ENCODE results near the gene SLC35A5.
"Not testable (repeated sequence)": the region's sequence is repeated elsewhere in the genome, so short reads cannot be mapped to it uniquely, and the experiment has no call there.

The SLC35A5 gene

DNA sequence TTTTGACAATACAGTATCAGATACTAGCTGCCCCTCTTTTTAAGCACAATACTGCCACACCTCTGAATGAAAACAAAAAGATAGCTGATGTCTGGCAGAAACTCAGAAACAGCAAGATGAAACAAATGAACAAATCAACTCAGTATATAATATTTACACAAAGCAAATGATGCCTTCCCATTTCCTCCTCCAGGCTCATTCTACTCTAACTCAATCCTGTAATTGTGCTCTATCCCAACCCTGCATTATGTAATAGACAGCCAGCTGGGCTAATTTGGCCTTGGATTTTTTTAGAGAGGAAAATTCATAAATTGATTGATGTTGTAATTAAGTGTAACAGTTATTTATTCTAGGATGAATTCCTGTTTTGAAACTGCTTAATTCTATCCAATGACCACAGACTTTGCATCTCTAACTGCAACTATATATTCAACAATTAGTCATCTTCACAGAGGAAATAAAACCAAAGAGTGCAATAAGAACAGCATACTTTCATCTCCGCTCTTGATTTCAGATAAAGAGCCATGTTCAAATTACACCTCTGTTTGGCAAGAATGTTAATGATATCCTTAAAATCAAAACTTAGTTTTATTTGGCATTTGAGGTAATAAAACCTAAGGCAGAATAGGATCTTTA, 6.2 kb upstream of the SLC35A5 start:
- Histone ChIP-seq H3K36me3 (ENCODE audit: control insufficient read depth, insufficient read depth, low read length) (peaks cover 2% of the 10 kb centered on the region; the same call in 1 of the 2 replicates), H3K27me3 (replicated peaks; ENCODE audit: control insufficient read depth, insufficient read depth, low read length) (no peaks in the 10 kb centered on the region), H3K4me3 (replicated peaks; ENCODE audit: low read depth, low read length) (no peak overlapping the region)
- TF ChIP-seq CTCF (IDR thresholded peaks at IDR 0.05; ENCODE audit: insufficient read depth, low read length, poor library complexity, severe bottlenecking): no peak
- DNase-seq (ENCODE audit: extremely low read depth, insufficient read length): no peak

- no peak overlapping the region for H3K4me3 ChIP-seq (replicated peaks; ENCODE audit: low read depth, low read length)
- no peak for TF ChIP-seq CTCF (IDR thresholded peaks at IDR 0.05; ENCODE audit: insufficient read depth, low read length, poor library complexity, severe bottlenecking)
- peaks cover 2% of the 10 kb centered on the region; the same call in 1 of the 2 replicates for H3K36me3 ChIP-seq (ENCODE audit: control insufficient read depth, insufficient read depth, low read length)
- no peaks in the 10 kb centered on the region for H3K27me3 ChIP-seq (replicated peaks; ENCODE audit: control insufficient read depth, insufficient read depth, low read length)
- DNase-seq (ENCODE audit: extremely low read depth, insufficient read length): no peak
These were observed 3.9 kb upstream of the SLC35A5 start for GRCh38 chr3:112557976-112558375.

DNA sequence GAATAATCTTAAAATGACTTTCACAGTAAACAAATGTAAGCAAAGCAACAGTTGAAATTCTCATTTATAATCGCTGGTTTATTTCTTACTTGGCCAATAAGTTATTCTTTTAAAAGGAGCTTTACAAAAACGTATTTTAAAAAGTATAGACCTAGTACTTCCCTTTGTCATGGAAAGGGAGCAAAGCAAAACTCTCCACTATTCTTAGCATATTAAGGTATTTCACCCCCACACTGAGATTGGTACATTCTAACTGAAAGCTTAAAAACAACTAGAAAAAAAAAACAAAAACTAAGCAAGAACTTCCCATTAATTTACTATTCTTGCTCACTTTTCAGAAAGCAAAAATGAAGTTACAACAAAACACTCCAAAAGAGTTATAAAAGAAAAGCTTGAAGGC, 1.5 kb upstream of the SLC35A5 start:
- TF ChIP-seq CTCF (IDR thresholded peaks at IDR 0.05; ENCODE audit: insufficient read depth, low read length, poor library complexity, severe bottlenecking): no peak
- H3K36me3 ChIP-seq (ENCODE audit: control insufficient read depth, insufficient read depth, low read length): peaks cover 2% of the 10 kb centered on the region; the same call in 1 of the 2 replicates
- no peaks in the 10 kb centered on the region for H3K27me3 ChIP-seq (replicated peaks; ENCODE audit: control insufficient read depth, insufficient read depth, low read length)
- H3K4me3 ChIP-seq (replicated peaks; ENCODE audit: low read depth, low read length): peak overlapping the region; percentile 97
- DNase-seq (ENCODE audit: extremely low read depth, insufficient read length): no peak

GRCh38 chr3:112560721-112561483, 943 bp upstream of the SLC35A5 start:
- no peak for DNase-seq (ENCODE audit: extremely low read depth, insufficient read length)
- no peaks in the 10 kb centered on the region for H3K27me3 ChIP-seq (replicated peaks; ENCODE audit: control insufficient read depth, insufficient read depth, low read length)
- peak overlapping the region; percentile 97 for H3K4me3 ChIP-seq (replicated peaks; ENCODE audit: low read depth, low read length)
- H3K36me3 ChIP-seq (ENCODE audit: control insufficient read depth, insufficient read depth, low read length): peaks cover 2% of the 10 kb centered on the region; the same call in 1 of the 2 replicates
- no peak for TF ChIP-seq CTCF (IDR thresholded peaks at IDR 0.05; ENCODE audit: insufficient read depth, low read length, poor library complexity, severe bottlenecking)

GRCh38 chr3:112561484-112561733, 436 bp upstream of the SLC35A5 start:
- no peak for TF ChIP-seq CTCF (IDR thresholded peaks at IDR 0.05; ENCODE audit: insufficient read depth, low read length, poor library complexity, severe bottlenecking)
- Histone ChIP-seq H3K27me3 (replicated peaks; ENCODE audit: control insufficient read depth, insufficient read depth, low read length) (no peaks in the 10 kb centered on the region), H3K4me3 (replicated peaks; ENCODE audit: low read depth, low read length) (peak overlapping the region; percentile 97), H3K36me3 (ENCODE audit: control insufficient read depth, insufficient read depth, low read length) (peaks cover 2% of the 10 kb centered on the region; the same call in 1 of the 2 replicates)
- no peak for DNase-seq (ENCODE audit: extremely low read depth, insufficient read length)

- not testable (repeated sequence) for DNase-seq (ENCODE audit: extremely low read depth, insufficient read length); H3K36me3 ChIP-seq (ENCODE audit: control insufficient read depth, insufficient read depth, low read length); H3K4me3 ChIP-seq (replicated peaks; ENCODE audit: low read depth, low read length); H3K27me3 ChIP-seq (replicated peaks; ENCODE audit: control insufficient read depth, insufficient read depth, low read length)
These were observed 2.5 kb downstream of the SLC35A5 start for GRCh38 chr3:112564247-112564939.

Measured in GM06990 (cell line).